HG03060 (cell line): ENCODE measurements around the gene CLCC1.
"Not testable (repeated sequence)": the region's sequence is repeated elsewhere in the genome, so short reads cannot be mapped to it uniquely, and the experiment has no call there.

Experiments
- ATAC-seq: cut with Tn5 transposase; IDR thresholded peaks from one replicate; pipeline ENCODE4 v1.9.1; 2021; ENCODE audit warnings: low read depth, moderate number of reproducible peaks; ENCODE audit not compliant: unreplicated experiment

Gene CLCC1

GRCh38 chr1:108963052-108963686 is at the start of gene CLCC1:
TSS of gene CLCC1 (minus strand) at chr1:108963484. CDS start at chr1:108950437, 13,047 bp downstream.
- peak; percentile 63 for ATAC-seq

- ATAC-seq, result no peak
Measured at GRCh38 chr1:109011335-109011734, 48.1 kb upstream of the CLCC1 start.

- not testable (repeated sequence) for ATAC-seq
Measured at GRCh38 chr1:108996622-108997021, 33.3 kb upstream of the CLCC1 start.

GRCh38 chr1:108983114-108983513 is 19.8 kb upstream of the CLCC1 start:
- ATAC-seq, result no peak

GRCh38 chr1:108976658-108977057 is 13.4 kb upstream of the CLCC1 start:
- ATAC-seq, result no peak

- no peak for ATAC-seq
Measured at GRCh38 chr1:108972951-108973350, 9.7 kb upstream of the CLCC1 start.

- ATAC-seq, result no peak
Measured at GRCh38 chr1:108969346-108969745, 6.1 kb upstream of the CLCC1 start.

- no peak for ATAC-seq
Measured at GRCh38 chr1:108962681-108963051, 618 bp downstream of the CLCC1 start.

- no peak for ATAC-seq
Measured at GRCh38 chr1:108961752-108962486, 1.4 kb downstream of the CLCC1 start.

GRCh38 chr1:108961198-108961597 is 2.1 kb downstream of the CLCC1 start:
- no peak for ATAC-seq

- no peak for ATAC-seq
Measured at GRCh38 chr1:108960719-108961118, 2.6 kb downstream of the CLCC1 start.

- ATAC-seq, result no peak
Measured at GRCh38 chr1:108957888-108958287, 5.4 kb downstream of the CLCC1 start.

GRCh38 chr1:108955881-108956280 is 7.4 kb downstream of the CLCC1 start:
- ATAC-seq, result no peak

- no peak for ATAC-seq
Measured at GRCh38 chr1:108955111-108955510, 8.2 kb downstream of the CLCC1 start.

- ATAC-seq, result no peak
Measured at GRCh38 chr1:108953452-108953851, 9.8 kb downstream of the CLCC1 start.

GRCh38 chr1:108951242-108951641 is 12.0 kb downstream of the CLCC1 start:
- ATAC-seq, result no peak

- ATAC-seq, result no peak
Measured at GRCh38 chr1:108949044-108949443, 14.2 kb downstream of the CLCC1 start.

GRCh38 chr1:108947871-108948525 is 15.3 kb downstream of the CLCC1 start:
- no peak for ATAC-seq

GRCh38 chr1:108936170-108936569 is 27.1 kb downstream of the CLCC1 start:
- ATAC-seq, result no peak

- ATAC-seq, result no peak
Measured at GRCh38 chr1:108933944-108934343, 29.3 kb downstream of the CLCC1 start.

GRCh38 chr1:108927565-108927964 is 35.7 kb downstream of the CLCC1 start:
- not testable (repeated sequence) for ATAC-seq

GRCh38 chr1:108925920-108926319 is 37.4 kb downstream of the CLCC1 start:
- no peak for ATAC-seq
